A549 (cell line): ENCODE measurements around the gene MAP3K4. TPM values are rescaled to one million over a fixed set of nuclear protein-coding genes. Genes with fewer than 3 reads are reported as not detected.

Experiments
- ATAC-seq, 2 experiments: fragments of 200-7000 bp in 1 of 2; fragments of >200 bp in 1 of 2; cut with Nextera tagmentation in 1 of 2; cut with Tn5 transposase in 1 of 2; 3 replicates each; pipeline versions ENCODE4 v1.8.0 to v1.9.1; 2018 to 2020; ENCODE audit warnings: mild to moderate bottlenecking in 1 of 2, moderate library complexity in 1 of 2
- CTCF ChIA-PET: fragments of 300-600 bp; sonication (Branson Sonifier 250); formaldehyde crosslinking; extraction: SDS; loops from one replicate; lab custom pipeline; 2021; ENCODE audit warnings: antibody characterized with exemption, inconsistent platforms; lab: Yijun Ruan, JAX
- POLR2A ChIA-PET: fragments of 350-600 bp; formaldehyde crosslinking; extraction: SDS; loops from one replicate; lab custom pipeline; 2021; ENCODE audit warnings: antibody characterized with exemption, inconsistent platforms; lab: Yijun Ruan, JAX
- DNase-seq, 2 experiments: peaks; one replicate each; pipeline versions ENCODE4 v3.0.0 to v3.0.0-alpha.2; 2011 to 2016; ENCODE audit warnings: low read depth in 1 of 2, low spot score in 1 of 2
- FAIRE-seq: peaks from 2 replicates; lab custom pipeline; 2011; peaks lifted over from hg19 to GRCh38; lab: Jason Lieb, UNC
- H3K27ac ChIP-seq, 2 experiments: fragments of >200 bp; sonication (Bioruptor Twin); formaldehyde crosslinking; 3 replicates each; pipeline ENCODE4 v1.5.1; 2016 to 2017
- H3K4me1 ChIP-seq: fragments of >200 bp; sonication (Bioruptor Twin); formaldehyde crosslinking; 3 replicates; pipeline ENCODE4 v1.6.1; 2016
- H3K4me2 ChIP-seq: fragments of >200 bp; sonication (Bioruptor Twin); formaldehyde crosslinking; 3 replicates; pipeline ENCODE4 v1.6.1; 2016
- H3K4me3 ChIP-seq: fragments of >200 bp; sonication (Bioruptor Twin); formaldehyde crosslinking; 3 replicates; pipeline ENCODE4 v1.5.1; 2016
- H3K9me3 ChIP-seq: fragments of >200 bp; sonication (Bioruptor Twin); formaldehyde crosslinking; 3 replicates; pipeline ENCODE4 v1.6.1; 2016
- BHLHE40 ChIP-seq: IDR thresholded peaks from 2 replicates; pipeline ENCODE4 v1.6.1; 2012; ENCODE audit warnings: low read depth, low read length, inconsistent platforms
- CBX2 ChIP-seq: fragments of 200-600 bp; sonication (generic); IDR thresholded peaks from 2 replicates; pipeline ENCODE4 v1.6.1; 2016; ENCODE audit warnings: low read depth, mild to moderate bottlenecking, borderline replicate concordance
- EHF ChIP-seq: fragments of 250-450 bp; sonication (Bioruptor Pico); IDR thresholded peaks from 2 replicates; pipeline ENCODE4 v1.5.0; 2020; ENCODE audit warnings: mild to moderate bottlenecking
- EHMT2 ChIP-seq: fragments of 200-600 bp; sonication (generic); IDR thresholded peaks from 2 replicates; pipeline ENCODE4 v1.6.1; 2016; ENCODE audit warnings: antibody characterized with exemption, low read depth, mild to moderate bottlenecking, moderate library complexity
- FOXS1 ChIP-seq: fragments of 250-450 bp; sonication (Bioruptor Pico); IDR thresholded peaks from 2 replicates; pipeline ENCODE4 v1.5.0; 2020; ENCODE audit warnings: mild to moderate bottlenecking, moderate library complexity
- HES2 ChIP-seq: fragments of >200 bp; sonication (Bioruptor Twin); formaldehyde crosslinking; IDR thresholded peaks from 2 replicates; pipeline ENCODE4 v1.6.1; 2016
- HOXA7 ChIP-seq: fragments of 250-450 bp; sonication (Bioruptor Pico); IDR thresholded peaks from 2 replicates; pipeline ENCODE4 v1.5.0; 2020; ENCODE audit warnings: mild to moderate bottlenecking, moderate library complexity
- HOXB13 ChIP-seq: fragments of 250-450 bp; sonication (Bioruptor Pico); IDR thresholded peaks from 2 replicates; pipeline ENCODE4 v1.5.0; 2020; ENCODE audit warnings: low read depth, mild to moderate bottlenecking, moderate library complexity
- KDM1A ChIP-seq: fragments of 200-600 bp; sonication (generic); IDR thresholded peaks from 2 replicates; pipeline ENCODE4 v1.6.1; 2016; ENCODE audit warnings: low read depth, mild to moderate bottlenecking
- MYC ChIP-seq: IDR thresholded peaks from 2 replicates; pipeline ENCODE4 v1.6.1; 2012; ENCODE audit warnings: mild to moderate bottlenecking, inconsistent platforms, low read length, improper control_type of control experiment, borderline replicate concordance
- NPAS2 ChIP-seq: fragments of 250-450 bp; sonication (Bioruptor Pico); IDR thresholded peaks from 2 replicates; pipeline ENCODE4 v1.8.0; 2022; ENCODE audit warnings: mild to moderate bottlenecking, moderate library complexity, borderline replicate concordance
- NR3C1 ChIP-seq: fragments of >200 bp; sonication (Bioruptor Twin); formaldehyde crosslinking; IDR thresholded peaks from 3 replicates; pipeline ENCODE4 v1.6.1; 2017
- POLR2A ChIP-seq: IDR thresholded peaks from 2 replicates; pipeline ENCODE4 v1.6.1; 2012; ENCODE audit warnings: mild to moderate bottlenecking, low read length
- RCOR1 ChIP-seq: fragments of 150-350 bp; IDR thresholded peaks from 2 replicates; pipeline ENCODE4 v1.6.1; 2014; ENCODE audit warnings: antibody characterized with exemption, low read length, low read depth
- USF2 ChIP-seq: fragments of 450-650 bp; IDR thresholded peaks from 2 replicates; pipeline ENCODE4 v1.6.1; 2014; ENCODE audit warnings: antibody characterized with exemption
- ZC3H11A ChIP-seq: fragments of 450-650 bp; IDR thresholded peaks from 2 replicates; pipeline ENCODE4 v1.6.1; 2014; ENCODE audit warnings: antibody characterized with exemption, mild to moderate bottlenecking
- ZFP36 ChIP-seq: fragments of 450-650 bp; IDR thresholded peaks from 2 replicates; pipeline ENCODE4 v1.6.1; 2014; ENCODE audit warnings: borderline replicate concordance; ENCODE audit not compliant: partially characterized antibody
- ZSCAN20 ChIP-seq: fragments of 250-450 bp; sonication (Bioruptor Pico); IDR thresholded peaks from 2 replicates; pipeline ENCODE4 v1.8.0; 2022; ENCODE audit warnings: mild to moderate bottlenecking, moderate library complexity
- WGBS: methylation state at CpG from one replicate; pipeline ENCODE4 v1.1.6; 2017; ENCODE audit errors: missing lambda C conversion rate; 5-methylcytosine and 5-hydroxymethylcytosine counted together
- polyA plus RNA-seq, 4 experiments: library from polyadenylated mRNA; depleted of rRNA in 3 of 4; stranded (reverse); fragments of >200 nt; fragmentation: RNase III in 1 of 4; extraction: RNeasy Plus Mini Kit Qiagen cat#74134 plus additional on column Dnase treatment in 1 of 4; gene quantifications; 2 replicates in 3 of 4; 3 replicates in 1 of 4; pipeline ENCODE4 v1.2.3, GENCODE V29; 2011 to 2017
- TF ChIP-seq, protein P1 (sequence below): fragments of >200 bp; sonication (Bioruptor Twin); formaldehyde crosslinking; IDR thresholded peaks from 3 replicates; pipeline ENCODE4 v1.6.1; 2016

Gene MAP3K4
- polyA plus RNA-seq, 2 of the 4 experiments (the other 2 are of a cell fraction): 7.3 to 13.4 TPM

GRCh38 chr6:161027385-161027784, 35.8 kb downstream of the MAP3K4 start:
- whole genome bisulfite sequencing: 89% methylated on average over 3 of the region's 3 CpGs
- H3K4me1 ChIP-seq: no peaks in the 10 kb centered on the region
- no peak overlapping the region for H3K4me3 ChIP-seq
- H3K9me3 ChIP-seq: no peaks in the 10 kb centered on the region
- TF ChIP-seq ZC3H11A (no peak), CBX2 (no peak)
- no peak overlapping the region for H3K4me2 ChIP-seq
- DNase-seq: no peak
- ChIA-PET CTCF (no interaction called here), POLR2A (no interaction called here)
- no peak for FAIRE-seq
- no peak for ATAC-seq
- no peak overlapping the region for H3K27ac ChIP-seq

- FAIRE-seq: peak; percentile 18
- TF ChIP-seq RCOR1: no peak
- TF ChIP-seq KDM1A: no peak
- CTCF ChIA-PET: interaction anchor here (0.6 to 1.3 kb wide), 2 partner anchors 98 to 344 kb away, joined by 3 read pairs; no protein-coding TSS in a partner anchor
- H3K9me3 ChIP-seq: no peaks in the 10 kb centered on the region
- H3K4me3 ChIP-seq: no peak overlapping the region
- 89% methylated on average over 8 of the region's 8 CpGs for WGBS
- POLR2A ChIA-PET: no interaction called here
- no peak for ATAC-seq
- H3K27ac ChIP-seq: no peak overlapping the region
- no peaks in the 10 kb centered on the region for H3K4me1 ChIP-seq
- no peak overlapping the region for H3K4me2 ChIP-seq
- no peak for DNase-seq
These were observed 37.7 kb downstream of the MAP3K4 start for GRCh38 chr6:161029195-161029809.

DNA sequence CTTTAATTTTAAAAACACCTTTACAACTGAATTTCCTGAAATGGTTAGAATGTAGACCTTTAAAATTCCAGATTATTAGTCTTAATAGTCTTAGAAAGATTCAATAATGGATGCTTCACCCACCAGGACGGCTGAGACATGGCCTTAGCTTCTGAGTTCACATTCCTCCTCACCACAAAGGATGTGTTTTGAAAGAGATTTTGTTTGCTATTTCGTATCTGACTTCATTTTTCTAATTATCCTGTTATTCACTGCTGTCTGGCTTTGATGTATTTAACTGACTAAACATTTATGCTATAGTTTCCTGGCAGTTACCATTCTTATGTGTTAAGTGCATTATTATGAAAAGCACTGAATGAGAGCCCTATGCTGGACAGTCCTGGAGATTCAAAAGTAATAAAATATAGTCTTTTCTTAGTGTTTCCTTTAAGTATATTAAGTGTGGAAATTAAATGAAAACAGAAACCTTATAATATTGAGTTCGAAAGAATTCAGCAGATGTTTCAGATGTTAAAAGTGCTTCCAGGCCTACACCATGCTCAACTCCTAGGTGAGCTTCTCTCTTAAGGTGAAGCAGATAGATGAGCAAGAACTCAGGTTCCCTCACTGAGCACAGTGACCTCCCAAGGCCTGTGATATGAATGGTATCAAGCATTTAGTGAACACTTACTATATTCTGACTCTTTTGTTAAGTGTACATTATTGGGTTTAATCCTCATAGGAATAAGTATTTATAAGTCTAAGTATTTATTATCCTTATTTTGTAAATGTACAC, 40.3 kb downstream of the MAP3K4 start:
- no peak for TF ChIP-seq KDM1A
- no peak for TF ChIP-seq POLR2A
- TF ChIP-seq, protein P1, sequence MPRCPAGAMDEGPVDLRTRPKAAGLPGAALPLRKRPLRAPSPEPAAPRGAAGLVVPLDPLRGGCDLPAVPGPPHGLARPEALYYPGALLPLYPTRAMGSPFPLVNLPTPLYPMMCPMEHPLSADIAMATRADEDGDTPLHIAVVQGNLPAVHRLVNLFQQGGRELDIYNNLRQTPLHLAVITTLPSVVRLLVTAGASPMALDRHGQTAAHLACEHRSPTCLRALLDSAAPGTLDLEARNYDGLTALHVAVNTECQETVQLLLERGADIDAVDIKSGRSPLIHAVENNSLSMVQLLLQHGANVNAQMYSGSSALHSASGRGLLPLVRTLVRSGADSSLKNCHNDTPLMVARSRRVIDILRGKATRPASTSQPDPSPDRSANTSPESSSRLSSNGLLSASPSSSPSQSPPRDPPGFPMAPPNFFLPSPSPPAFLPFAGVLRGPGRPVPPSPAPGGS: no peak
- no peak for TF ChIP-seq USF2
- no peak for TF ChIP-seq RCOR1
- no peak for TF ChIP-seq NR3C1
- no peak for TF ChIP-seq MYC
- no peak for TF ChIP-seq ZFP36
- TF ChIP-seq FOXS1: no peak
- TF ChIP-seq NPAS2 (CRISPR knock-in tag): no peak
- no peak for TF ChIP-seq EHF
- no peak for TF ChIP-seq HOXA7 (CRISPR knock-in tag)
- POLR2A ChIA-PET: no interaction called here
- 54% methylated on average over 3 of the region's 3 CpGs for WGBS
- Histone ChIP-seq H3K9me3 (no peaks in the 10 kb centered on the region), H3K4me1 (no peaks in the 10 kb centered on the region), H3K27ac (no peak overlapping the region), H3K4me2 (no peak overlapping the region), H3K4me3 (no peak overlapping the region)
- CTCF ChIA-PET: interaction anchor here (1.2 kb wide), 1 partner anchor 50 kb away, joined by 3 read pairs; no protein-coding TSS in a partner anchor
- FAIRE-seq: no peak
- DNase-seq: no peak
- no peak for ATAC-seq

DNA sequence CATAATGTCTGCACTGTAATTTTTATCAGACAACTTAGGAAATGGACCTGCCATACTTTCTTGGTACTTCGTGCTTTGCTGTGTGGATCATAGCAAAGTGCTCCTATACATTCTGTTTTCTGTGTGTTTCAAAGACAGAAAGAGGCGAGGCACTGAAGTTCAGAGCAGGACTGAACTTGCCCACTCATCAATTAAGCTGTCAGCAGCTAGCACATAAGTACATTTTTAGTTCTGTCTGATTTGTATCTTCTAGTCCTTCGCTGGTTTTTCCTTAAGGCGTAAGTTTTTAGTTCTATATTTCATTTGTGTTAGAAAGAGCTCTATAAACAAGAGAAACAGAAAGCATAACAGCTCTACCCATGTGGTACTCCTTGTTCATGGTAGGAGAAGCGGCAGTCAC, 42.1 kb downstream of the MAP3K4 start:
- H3K4me3 ChIP-seq: no peak overlapping the region
- H3K9me3 ChIP-seq: no peaks in the 10 kb centered on the region
- WGBS: 90% methylated on average over 5 of the region's 5 CpGs
- H3K4me1 ChIP-seq: peaks cover 11% of the 10 kb centered on the region; the same call in 2 of the 3 replicates
- no peak overlapping the region for H3K4me2 ChIP-seq
- CTCF ChIA-PET: no interaction called here
- TF ChIP-seq EHMT2 (no peak), HES2 (no peak), HOXB13 (CRISPR knock-in tag) (no peak), ZSCAN20 (CRISPR knock-in tag) (no peak), EHF (no peak), KDM1A (no peak), BHLHE40 (no peak), CBX2 (no peak)
- DNase-seq: no peak
- ATAC-seq: no peak
- H3K27ac ChIP-seq: no peak overlapping the region
- no peak for FAIRE-seq
- POLR2A ChIA-PET: no interaction called here
